ENCODE data around the gene MGARP.
"Not testable (repeated sequence)": the region's sequence is repeated elsewhere in the genome, so short reads cannot be mapped to it uniquely, and the experiment has no call there.

The MGARP gene

DNA sequence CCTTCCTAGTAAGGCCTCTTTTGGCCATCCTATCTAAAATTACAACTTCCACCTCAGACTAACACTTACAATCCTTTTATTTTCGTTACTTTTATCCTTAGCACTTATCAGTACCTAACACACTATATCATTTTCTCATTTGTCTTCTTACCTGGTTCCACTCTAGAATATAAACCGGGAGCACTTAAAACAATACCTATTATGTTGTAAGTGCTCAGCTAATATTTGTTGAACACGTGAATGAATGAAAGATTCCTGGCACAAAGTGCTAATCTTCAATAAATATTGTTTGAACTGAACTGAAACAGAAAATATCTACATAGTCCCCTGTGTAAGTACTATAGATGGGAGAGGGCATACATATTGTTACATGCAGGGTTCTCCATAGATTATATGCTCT is 14.4 kb downstream of the MGARP start:
- no peak for DNase-seq (ENCODE audit: insufficient read length)
- TF ChIP-seq POLR2A (IDR thresholded peaks at IDR 0.05; ENCODE audit: low read depth, low read length) (no peak), TAF1 (IDR thresholded peaks at IDR 0.05; ENCODE audit: borderline replicate concordance, low read depth, low read length) (no peak), POLR2AphosphoS5 (IDR thresholded peaks at IDR 0.05; ENCODE audit: low read depth, low read length) (no peak)
- no peak for FAIRE-seq

GRCh38 chr4:139256349-139256748 is 23.7 kb downstream of the MGARP start:
- DNase-seq (ENCODE audit: insufficient read length) (no peak), FAIRE-seq (no peak)
- no peak for TF ChIP-seq POLR2A (IDR thresholded peaks at IDR 0.05; ENCODE audit: low read depth, low read length)
- no peak for TF ChIP-seq TAF1 (IDR thresholded peaks at IDR 0.05; ENCODE audit: borderline replicate concordance, low read depth, low read length)
- no peak for TF ChIP-seq POLR2AphosphoS5 (IDR thresholded peaks at IDR 0.05; ENCODE audit: low read depth, low read length)

DNA sequence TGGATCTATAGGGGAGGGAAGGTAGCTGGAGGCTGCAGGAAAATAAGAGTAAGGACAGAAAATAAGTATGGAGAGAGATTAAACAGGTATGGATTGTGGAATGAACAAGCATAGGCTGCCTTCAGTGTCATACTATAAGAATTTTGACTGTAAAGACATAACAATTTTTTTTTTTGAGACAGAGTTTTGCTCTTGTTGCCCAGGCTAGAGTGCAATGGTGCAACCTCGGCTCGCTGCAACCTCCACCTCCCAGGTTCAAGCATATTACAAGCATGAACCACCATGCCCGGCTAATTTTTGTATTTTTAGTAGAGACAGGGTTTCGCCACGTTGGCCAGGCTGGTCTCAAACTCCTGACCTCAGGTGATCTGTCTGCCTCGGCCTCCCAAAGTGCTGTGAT is 24.4 kb downstream of the MGARP start:
- DNase-seq (ENCODE audit: insufficient read length); FAIRE-seq: not testable (repeated sequence)

DNA sequence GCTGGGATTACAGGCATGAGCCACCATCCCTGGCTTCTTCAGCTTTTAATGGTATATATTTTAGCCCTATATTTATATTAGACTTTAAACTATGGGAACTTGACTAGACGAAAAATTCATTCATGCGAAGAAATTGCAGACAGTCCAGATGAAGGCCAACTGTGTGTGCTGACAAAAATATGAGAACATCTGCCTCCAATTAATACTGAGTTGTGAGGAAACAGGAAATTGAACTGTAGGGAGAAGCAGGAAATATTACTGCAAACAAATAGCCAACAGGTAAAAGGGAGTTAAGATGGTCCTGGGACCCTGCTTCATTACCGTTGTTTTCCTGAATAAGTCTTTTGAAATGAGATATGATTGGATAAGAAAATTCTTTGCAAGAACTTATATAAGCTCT is 26.3 kb downstream of the MGARP start:
- no peak for FAIRE-seq
- no peak for TF ChIP-seq POLR2A (IDR thresholded peaks at IDR 0.05; ENCODE audit: low read depth, low read length)
- no peak for TF ChIP-seq TAF1 (IDR thresholded peaks at IDR 0.05; ENCODE audit: borderline replicate concordance, low read depth, low read length)
- no peak for TF ChIP-seq POLR2AphosphoS5 (IDR thresholded peaks at IDR 0.05; ENCODE audit: low read depth, low read length)
- no peak for DNase-seq (ENCODE audit: insufficient read length)

- DNase-seq (ENCODE audit: insufficient read length) (no peak), FAIRE-seq (no peak)
- TF ChIP-seq TAF1 (IDR thresholded peaks at IDR 0.05; ENCODE audit: borderline replicate concordance, low read depth, low read length) (no peak), POLR2AphosphoS5 (IDR thresholded peaks at IDR 0.05; ENCODE audit: low read depth, low read length) (no peak), POLR2A (IDR thresholded peaks at IDR 0.05; ENCODE audit: low read depth, low read length) (no peak)
Observed at GRCh38 chr4:139253046-139253445, 27.0 kb downstream of the MGARP start.

GRCh38 chr4:139247700-139248238 is 32.3 kb downstream of the MGARP start:
- no peak for FAIRE-seq
- DNase-seq (ENCODE audit: insufficient read length) = no peak
- no peak for TF ChIP-seq POLR2AphosphoS5 (IDR thresholded peaks at IDR 0.05; ENCODE audit: low read depth, low read length)
- TF ChIP-seq TAF1 (IDR thresholded peaks at IDR 0.05; ENCODE audit: borderline replicate concordance, low read depth, low read length) = no peak
- no peak for TF ChIP-seq POLR2A (IDR thresholded peaks at IDR 0.05; ENCODE audit: low read depth, low read length)

DNA sequence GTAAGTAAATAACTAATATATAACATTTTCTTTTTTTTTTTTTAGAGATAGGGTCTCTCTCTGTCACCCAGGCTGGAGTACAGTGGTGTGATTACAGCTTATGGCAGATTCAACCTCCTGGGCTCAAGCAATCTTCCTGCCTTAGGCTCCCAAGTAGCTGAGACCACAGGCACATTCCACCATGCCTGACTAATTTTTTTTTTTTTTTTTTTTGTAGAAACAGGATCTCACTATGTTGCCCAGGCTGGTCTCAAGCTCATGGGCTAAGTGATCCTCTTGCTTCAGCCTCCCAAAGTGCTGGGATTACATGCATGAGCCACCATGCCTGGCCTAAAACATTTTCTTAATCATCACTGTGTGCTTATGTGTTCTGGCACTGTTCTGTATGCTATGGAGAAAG is 32.8 kb downstream of the MGARP start:
- TF ChIP-seq POLR2A (IDR thresholded peaks at IDR 0.05; ENCODE audit: low read depth, low read length) (no peak), TAF1 (IDR thresholded peaks at IDR 0.05; ENCODE audit: borderline replicate concordance, low read depth, low read length) (no peak), POLR2AphosphoS5 (IDR thresholded peaks at IDR 0.05; ENCODE audit: low read depth, low read length) (no peak)
- FAIRE-seq (no peak), DNase-seq (ENCODE audit: insufficient read length) (no peak)

DNA sequence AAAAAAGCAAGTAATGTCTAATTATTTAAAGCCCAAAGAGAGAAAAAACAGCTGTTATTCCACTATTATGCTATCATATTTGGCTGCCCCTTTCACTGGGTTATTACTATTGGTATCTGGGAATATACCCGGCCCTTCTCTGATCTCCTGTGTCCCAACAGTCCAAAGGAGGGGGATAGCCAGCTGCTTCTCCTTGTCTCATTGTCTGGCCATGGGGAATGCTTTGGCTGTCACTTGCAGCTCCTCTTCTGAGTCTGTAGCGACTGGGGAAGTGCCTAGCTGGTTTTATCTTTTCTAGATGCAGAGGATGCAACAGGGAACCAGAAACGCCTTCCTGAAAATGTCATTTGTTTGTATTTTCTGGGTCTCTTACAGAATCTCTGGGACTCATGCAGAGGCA is 33.9 kb downstream of the MGARP start:
- TF ChIP-seq POLR2AphosphoS5 (IDR thresholded peaks at IDR 0.05; ENCODE audit: low read depth, low read length) = no peak
- TF ChIP-seq POLR2A (IDR thresholded peaks at IDR 0.05; ENCODE audit: low read depth, low read length) = no peak
- no peak for TF ChIP-seq TAF1 (IDR thresholded peaks at IDR 0.05; ENCODE audit: borderline replicate concordance, low read depth, low read length)
- no peak for FAIRE-seq
- DNase-seq (ENCODE audit: insufficient read length) = no peak

DNA sequence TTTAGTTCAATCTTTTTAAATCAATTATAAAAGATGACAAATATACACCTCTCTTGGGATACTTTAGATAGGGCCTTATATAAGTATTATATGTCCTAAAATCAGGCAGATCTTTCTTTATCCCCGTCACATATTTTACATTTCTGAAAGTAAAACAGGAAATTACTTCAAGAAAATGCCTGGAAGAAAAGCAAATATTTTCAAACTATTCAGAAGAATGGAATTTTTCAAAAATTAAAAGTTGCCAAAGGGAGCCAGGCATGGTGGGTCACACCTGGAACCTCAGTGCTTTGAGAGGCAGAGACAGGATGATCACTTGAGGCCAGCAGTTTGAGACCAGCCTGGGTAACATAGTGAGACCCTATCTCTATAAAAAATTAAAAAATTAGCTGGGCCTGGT is 34.4 kb downstream of the MGARP start:
- DNase-seq (ENCODE audit: insufficient read length) = no peak
- no peak for FAIRE-seq

DNA sequence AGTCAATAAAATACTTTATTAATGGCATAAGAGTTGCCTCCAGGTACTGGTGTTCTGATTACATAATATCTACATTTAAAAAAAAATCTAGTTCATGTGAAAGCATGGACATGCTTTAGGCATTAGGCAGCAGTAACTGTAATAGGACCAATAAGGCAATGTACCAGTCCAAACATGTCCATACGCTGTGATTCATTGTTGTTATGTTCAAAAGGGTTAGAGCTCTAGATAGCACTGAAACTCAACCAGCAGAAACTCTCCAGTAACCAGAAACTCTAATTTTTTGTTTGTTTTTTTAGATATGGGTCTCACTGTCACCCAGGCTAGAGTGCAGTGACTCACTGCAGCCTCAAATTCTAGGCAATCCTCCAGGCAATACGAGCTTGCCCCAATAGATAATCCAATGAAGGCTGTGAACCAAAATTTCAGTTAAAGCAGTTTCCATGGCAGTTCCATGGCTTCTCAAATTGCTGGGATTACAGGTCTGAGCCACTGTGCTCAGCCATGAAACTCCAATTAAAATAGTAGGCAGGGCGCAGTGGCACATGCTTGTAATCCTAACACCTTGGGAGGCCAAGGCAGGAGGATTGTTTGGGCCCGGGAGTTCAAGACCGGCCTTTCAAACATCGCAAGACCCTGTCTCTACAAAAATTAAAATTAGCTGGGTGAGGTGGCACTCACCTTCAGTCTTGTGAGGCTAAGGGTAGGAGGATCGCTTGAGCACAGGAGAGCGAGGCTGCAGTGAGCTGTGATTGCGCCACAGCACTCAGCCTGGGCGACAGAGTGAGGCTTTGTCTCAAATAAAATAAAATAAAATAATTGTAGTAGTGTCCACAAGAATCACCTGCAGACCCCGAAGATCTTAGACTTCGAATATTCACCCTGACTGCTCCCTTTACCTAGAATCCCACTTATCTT is 36.3 kb downstream of the MGARP start:
- TF ChIP-seq POLR2AphosphoS5 (IDR thresholded peaks at IDR 0.05; ENCODE audit: low read depth, low read length) = no peak
- TF ChIP-seq TAF1 (IDR thresholded peaks at IDR 0.05; ENCODE audit: borderline replicate concordance, low read depth, low read length) = no peak
- TF ChIP-seq POLR2A (IDR thresholded peaks at IDR 0.05; ENCODE audit: low read depth, low read length) = no peak
- DNase-seq (ENCODE audit: insufficient read length) (no peak), FAIRE-seq (no peak)

More for the DNA sequence above, 34.4 kb downstream of the MGARP start:
- TF ChIP-seq POLR2A (IDR thresholded peaks at IDR 0.05; ENCODE audit: low read depth, low read length) (no peak), POLR2AphosphoS5 (IDR thresholded peaks at IDR 0.05; ENCODE audit: low read depth, low read length) (no peak), TAF1 (IDR thresholded peaks at IDR 0.05; ENCODE audit: borderline replicate concordance, low read depth, low read length) (no peak)

DNA sequence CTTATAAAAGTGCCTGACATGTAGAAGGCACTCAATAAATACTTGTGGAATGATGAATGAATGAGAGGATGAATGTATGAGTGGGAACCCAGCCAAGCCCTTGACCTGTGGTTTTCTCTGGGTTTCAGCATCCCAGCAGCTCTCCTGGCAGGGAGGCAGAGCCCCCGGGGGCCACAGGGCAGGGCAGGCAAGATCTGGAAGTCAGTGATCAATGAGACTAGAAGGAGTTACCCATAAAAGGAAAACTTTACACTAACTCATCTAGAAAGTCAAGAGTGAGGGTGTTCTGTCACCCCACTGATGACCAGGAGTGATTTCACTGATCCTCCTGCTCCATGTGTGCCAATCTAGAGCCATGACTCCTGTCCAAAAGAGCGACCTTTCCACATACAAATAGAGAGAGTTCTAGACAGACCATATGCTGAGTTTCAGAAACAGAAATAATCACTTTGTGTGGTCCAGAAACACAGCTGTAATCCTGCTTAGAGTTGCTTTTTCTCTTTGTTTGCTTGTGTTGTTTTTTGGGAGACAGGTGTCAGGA is 37.4 kb downstream of the MGARP start:
- no peak for DNase-seq (ENCODE audit: insufficient read length)
- FAIRE-seq = no peak
- TF ChIP-seq POLR2AphosphoS5 (IDR thresholded peaks at IDR 0.05; ENCODE audit: low read depth, low read length) (no peak), TAF1 (IDR thresholded peaks at IDR 0.05; ENCODE audit: borderline replicate concordance, low read depth, low read length) (no peak), POLR2A (IDR thresholded peaks at IDR 0.05; ENCODE audit: low read depth, low read length) (no peak)

- FAIRE-seq (no peak), DNase-seq (ENCODE audit: insufficient read length) (no peak)
- TF ChIP-seq POLR2AphosphoS5 (IDR thresholded peaks at IDR 0.05; ENCODE audit: low read depth, low read length) (no peak), TAF1 (IDR thresholded peaks at IDR 0.05; ENCODE audit: borderline replicate concordance, low read depth, low read length) (no peak), POLR2A (IDR thresholded peaks at IDR 0.05; ENCODE audit: low read depth, low read length) (no peak)
Observed at GRCh38 chr4:139241784-139242151, 38.3 kb downstream of the MGARP start.
